Iris pigment epithelial cell (primary cell): Measurements from ENCODE around the gene LARP1B.
"Not testable (repeated sequence)": the region's sequence is repeated elsewhere in the genome, so short reads cannot be mapped to it uniquely, and the experiment has no call there.

Experiments
- DNase-seq: peaks from one replicate; pipeline ENCODE4 v3.0.0-alpha.2; 2011; ENCODE audit warnings: low read depth

The LARP1B gene

GRCh38 chr4:128060699-128061565 is at the start of gene LARP1B:
Gene LARP1B (plus strand): TSS chr4:128061312. CDS start chr4:128074952, 13,640 bp downstream.
- DNase-seq = peak; percentile 98

DNA sequence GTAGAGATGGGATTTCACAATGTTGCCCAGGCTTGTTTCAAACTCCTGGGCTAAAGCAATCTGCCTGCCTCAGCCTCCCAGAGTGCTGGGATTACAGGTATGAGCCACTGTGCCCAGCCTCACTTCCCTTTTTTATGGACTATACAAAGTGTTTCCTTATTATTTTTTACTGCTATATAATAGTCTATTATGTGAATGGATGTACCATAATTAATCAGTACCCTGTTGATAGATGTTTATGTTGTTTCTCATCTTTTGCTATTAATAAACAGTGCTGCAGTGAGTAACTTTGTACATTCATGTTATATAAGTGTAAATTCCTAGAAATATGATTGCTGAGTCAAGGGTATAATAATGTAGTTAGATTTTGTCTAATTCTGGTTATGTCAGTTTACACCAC is 35.8 kb upstream of the LARP1B start:
- DNase-seq = no peak

DNA sequence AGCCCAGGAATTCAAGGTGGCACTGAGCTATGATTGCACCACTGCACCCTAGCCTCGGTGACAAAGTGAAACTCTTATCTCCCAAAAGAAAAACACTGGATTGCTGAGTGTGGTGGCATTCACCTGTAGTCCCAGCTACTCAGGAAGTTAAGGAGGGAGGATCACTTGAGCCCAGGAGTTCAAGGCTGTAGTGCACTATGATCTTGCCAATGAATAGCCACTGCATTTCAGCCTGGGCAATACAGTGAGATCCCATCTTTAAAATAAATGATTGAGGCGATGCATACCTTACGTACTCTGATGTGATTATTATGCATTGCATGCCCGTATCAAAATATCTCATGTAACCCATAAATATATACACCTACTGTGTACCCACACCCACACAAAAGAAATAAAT is 31.2 kb upstream of the LARP1B start:
- DNase-seq = no peak

- DNase-seq = peak; percentile 49
These were observed 29.2 kb upstream of the LARP1B start for GRCh38 chr4:128031756-128032384.

- no peak for DNase-seq
These were observed 21.5 kb upstream of the LARP1B start for GRCh38 chr4:128039568-128039967.

DNA sequence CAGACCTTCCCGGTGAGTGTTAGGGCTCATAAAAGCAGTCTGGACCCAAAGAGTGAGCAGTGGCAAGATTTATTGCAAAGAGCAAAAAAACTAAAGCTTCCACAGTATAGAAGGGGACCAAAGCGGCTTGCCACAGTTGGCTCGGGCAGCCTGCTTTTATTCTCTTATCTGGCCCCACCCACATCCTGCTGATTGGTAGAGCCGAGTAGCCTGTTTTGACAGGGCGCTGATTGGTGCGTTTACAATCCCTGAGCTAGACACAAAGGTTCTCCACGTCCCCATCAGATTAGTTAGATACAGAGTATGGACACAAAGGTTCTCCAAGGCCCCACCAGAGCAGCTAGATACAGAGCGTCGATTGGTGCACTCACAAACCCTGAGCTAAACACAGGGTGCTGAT is 14.1 kb upstream of the LARP1B start:
- DNase-seq = not testable (repeated sequence)

DNA sequence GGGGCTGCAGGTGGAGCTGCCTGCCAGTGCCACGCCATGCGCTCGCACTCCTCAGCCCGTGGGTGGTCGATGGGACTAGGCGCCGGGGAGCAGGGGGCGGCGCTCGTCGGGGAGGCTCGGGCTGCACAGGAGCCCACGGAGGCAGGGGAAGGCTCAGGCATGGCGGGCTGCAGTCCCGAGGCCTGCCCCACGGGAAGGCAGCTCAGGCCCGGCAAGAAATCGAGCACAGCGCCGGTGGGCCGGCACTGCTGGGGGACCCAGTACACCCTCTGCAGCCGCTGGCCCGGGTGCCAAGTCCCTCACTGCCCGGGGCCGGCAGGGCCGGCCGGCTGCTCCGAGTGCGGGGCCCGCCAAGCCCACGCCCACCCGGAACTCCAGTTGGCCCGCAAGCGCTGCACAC is 13.6 kb upstream of the LARP1B start:
- DNase-seq = not testable (repeated sequence)

DNA sequence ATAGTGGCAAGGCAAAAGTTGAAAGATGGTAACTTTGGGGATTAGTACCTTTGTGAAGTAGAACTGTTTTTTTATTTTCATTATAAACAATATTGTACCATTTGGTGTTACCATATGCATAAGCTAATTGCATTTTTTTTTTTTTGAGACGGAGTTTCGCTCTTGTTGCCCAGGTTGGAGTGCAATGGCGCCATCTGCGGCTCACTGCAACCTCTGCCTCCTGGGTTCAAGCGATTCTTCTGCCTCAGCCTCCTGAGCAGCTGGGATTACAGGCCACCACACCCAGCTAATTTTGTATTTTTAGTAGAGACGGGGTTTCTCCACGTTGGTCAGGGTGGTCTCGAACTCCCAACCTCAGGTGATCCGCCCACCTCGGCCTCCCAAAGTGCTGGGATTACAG is 9.9 kb upstream of the LARP1B start:
- peak; percentile 5 for DNase-seq

- DNase-seq = not testable (repeated sequence)
These were observed 6.2 kb upstream of the LARP1B start for GRCh38 chr4:128054907-128055306.

- not testable (repeated sequence) for DNase-seq
These were observed 5.5 kb upstream of the LARP1B start for GRCh38 chr4:128055441-128056206.

GRCh38 chr4:128056396-128056795 is 4.7 kb upstream of the LARP1B start:
- DNase-seq = no peak

- peak; percentile 16 for DNase-seq
These were observed 902 bp upstream of the LARP1B start for GRCh38 chr4:128060121-128060698.

DNA sequence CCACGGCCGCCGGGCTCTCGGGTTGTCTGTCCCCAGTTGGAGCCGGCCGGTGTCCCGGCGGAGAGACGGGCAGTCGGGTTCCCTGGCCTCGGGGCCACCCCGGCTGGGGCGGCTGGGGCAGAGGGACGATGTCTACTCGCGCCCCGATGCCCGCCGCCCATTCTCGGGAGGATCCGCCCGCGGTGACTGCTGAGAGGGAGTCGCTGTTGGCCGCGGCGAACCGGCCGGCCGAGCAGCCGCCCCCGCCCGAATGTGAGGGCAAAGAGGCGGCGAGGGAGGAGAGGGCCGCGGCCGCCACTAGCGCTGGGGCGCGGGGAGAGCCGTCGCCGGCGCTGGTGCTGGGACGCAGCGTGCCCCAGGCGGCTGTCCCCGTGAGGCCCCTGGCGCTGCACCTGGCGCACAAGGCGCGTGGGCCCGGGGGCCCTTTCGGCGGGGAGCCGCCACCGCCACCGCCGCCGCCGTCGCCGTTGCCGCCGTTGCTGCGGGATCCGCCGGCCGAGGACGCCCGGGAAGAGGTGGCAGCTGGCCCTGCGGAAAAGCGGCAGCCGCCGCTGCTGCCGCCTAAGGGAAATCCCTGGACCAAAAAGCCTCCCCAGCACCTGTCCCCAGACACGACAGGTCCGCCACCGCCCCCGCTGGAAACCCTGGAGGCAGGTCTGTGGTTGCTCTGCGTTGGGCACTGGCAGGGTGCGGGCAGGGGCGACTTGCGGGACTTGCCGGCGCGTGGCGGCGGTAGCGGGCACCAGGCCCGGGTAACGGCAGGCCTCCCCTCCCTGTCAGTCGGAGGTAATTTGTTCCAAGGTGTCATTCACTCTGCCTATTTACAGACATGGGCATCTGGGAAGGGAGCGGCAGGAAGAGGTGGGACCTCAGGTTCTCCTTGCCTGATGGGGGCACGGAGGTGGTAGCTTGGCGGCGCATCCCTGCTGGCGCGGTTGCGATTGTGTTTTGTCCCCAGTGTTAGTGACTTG is 739 bp downstream of the LARP1B start:
- peak; percentile 45 for DNase-seq

DNA sequence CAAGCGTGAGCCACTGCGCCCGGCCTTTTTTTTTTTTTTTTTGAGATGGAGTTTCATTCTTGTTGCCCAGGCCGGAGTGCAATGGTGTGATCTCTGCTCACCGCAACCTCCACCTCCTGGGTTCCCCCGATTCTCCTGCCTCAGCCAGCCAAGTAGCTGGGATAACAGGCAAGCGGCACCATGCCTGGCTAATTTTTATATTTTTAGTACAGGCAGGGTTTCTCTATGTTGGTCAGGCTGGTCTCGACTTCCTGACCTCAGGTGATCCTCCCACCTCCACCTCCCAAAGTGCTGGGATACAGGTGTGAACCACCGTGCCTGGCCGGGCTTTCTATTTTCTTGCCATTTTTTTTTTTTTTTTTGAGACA is 5.3 kb downstream of the LARP1B start:
- DNase-seq = not testable (repeated sequence)

DNA sequence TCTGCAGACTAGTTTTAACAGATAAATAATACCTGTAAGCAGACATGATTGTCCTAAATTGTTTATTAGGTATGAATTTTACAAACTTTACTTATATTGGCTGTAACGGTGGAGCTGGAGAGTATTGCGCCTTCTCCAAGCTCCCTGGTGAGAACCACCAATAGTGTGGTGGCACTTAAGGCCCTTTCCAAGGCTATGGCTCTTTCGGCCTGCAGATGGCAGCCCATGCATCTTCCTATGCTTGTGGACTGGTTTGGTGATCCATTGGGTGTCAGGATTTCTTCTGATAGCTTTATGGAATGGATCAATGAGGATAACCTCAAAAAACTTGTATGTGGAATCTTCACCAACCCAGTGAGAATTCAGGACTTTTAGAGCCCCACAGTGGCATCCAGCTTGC is 7.8 kb downstream of the LARP1B start:
- DNase-seq = peak; percentile 70

DNA sequence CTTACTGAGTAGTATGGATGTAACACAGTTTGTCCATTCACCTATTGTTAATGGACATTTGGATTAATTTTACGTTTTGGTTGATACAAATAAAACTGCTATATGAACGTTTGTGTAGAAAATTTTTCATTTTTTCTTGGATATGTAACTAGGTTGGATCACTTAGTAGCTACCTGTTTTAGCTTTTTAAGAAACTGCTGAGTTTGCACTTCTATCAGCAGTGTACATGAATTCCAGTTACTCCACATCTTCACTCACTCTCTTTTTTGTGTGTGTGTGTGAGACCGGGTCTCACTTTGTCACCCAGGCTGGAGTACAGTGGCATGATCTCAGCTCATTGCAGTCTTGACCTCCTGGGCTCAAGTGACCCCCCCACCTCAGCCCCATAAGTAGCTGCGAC is 15.4 kb downstream of the LARP1B start:
- DNase-seq = no peak

DNA sequence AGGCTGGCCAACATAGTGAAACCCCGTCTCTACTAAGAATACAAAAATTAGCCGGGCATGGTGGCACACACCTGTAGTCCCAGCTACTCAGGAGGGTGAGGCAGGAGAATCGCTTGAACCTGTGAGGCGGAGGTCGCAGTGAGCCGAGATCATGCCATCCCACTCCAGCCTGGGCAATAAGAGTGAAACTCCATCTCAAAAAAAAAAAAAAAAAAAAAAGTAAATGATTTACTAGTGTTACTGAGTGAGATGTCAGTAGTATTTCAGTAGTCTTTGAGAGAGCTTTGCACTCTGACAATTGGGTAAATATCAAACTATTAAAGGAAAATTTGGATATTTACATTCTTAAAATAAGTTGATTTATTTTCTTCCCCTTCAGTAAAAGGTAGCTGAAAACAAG is 34.2 kb downstream of the LARP1B start:
- not testable (repeated sequence) for DNase-seq

- DNase-seq = peak; percentile 93
These were observed 46.7 kb downstream of the LARP1B start for GRCh38 chr4:128107766-128108165.

DNA sequence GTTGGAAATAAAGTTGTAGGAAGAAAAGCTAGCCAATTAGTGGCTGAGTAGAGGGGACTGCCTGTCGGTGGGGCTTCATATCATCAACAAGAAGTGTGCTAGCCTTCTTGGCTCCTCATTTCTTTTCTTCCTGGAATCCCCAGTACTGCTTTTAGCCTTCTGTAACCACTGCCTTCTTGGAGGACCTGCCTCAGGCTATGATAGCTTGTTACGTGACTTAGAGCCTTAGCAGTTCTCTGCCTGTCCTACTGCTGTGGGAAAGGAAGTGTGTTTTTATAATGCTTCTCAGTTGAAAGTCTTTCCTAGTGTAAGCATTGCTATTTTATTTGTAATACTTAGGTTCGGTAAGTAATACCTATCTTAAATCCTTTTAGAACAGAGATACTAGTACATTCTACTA is 61.9 kb downstream of the LARP1B start:
- no peak for DNase-seq

GRCh38 chr4:128130621-128131020 is 69.5 kb downstream of the LARP1B start:
- DNase-seq = peak; percentile 21

DNA sequence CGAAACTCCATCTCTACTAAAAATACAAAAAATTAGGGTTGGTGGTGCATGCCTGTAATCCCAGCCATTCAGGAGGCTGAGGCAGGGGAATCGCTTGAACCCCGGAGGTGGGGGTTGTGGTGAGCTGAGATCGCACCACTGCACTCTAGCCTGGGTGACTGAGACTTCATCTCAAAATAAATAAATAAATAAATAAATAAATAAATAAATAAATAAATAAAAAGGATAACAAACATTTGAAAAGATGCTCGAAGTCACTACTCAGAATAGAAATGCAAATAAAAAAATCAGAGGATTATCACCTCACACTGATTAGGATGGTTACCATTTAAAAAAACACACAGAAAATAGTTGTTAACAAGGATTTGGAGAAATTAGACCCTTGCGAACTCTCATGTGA is 73.8 kb downstream of the LARP1B start:
- no peak for DNase-seq
